Retinal pigment epithelial cell (primary cell): ENCODE data around the gene ATXN7L3B.

Experiments used
- DNase-seq: peaks from one replicate; pipeline ENCODE4 v3.0.0-alpha.2; 2010; ENCODE audit warnings: low read depth
- H3K4me3 ChIP-seq: 2 replicates; pipeline ENCODE4 v1.5.1; 2011; ENCODE audit warnings: mild to moderate bottlenecking, low read length, control low read depth, moderate library complexity
- TF ChIP-seq, protein P1 (sequence below): conservative IDR thresholded peaks from 2 replicates; pipeline ENCODE4 v1.5.1; 2011; ENCODE audit warnings: low read depth, low read length, control low read depth, inconsistent platforms

The ATXN7L3B gene

DNA sequence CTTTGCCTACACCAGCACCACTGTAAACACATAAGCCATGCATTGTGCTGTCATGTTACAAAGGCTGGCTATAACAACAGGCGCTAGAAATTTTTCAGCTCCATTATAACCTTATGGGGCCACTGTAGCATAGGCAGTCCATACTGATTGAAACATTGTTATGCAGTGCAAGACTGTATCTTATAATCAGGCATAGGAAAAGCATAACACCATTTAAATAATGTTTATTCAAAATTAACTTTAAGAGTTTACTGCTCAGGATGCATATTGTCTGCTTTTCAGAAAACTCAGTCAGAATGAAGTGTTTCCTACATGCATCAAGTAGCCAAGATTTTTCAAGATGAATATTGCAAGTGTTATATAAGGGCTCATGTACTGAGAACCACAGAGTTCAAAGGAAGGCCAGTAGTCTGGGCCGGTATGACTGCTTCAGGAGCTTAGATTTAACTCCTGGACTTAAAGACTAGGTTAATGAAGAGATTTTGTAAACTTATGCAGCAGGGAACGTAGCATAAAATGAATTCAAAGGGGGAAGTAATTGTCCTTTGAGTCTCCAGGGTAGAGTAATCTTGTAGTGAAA is 46.9 kb downstream of the ATXN7L3B start:
- TF ChIP-seq, protein P1, sequence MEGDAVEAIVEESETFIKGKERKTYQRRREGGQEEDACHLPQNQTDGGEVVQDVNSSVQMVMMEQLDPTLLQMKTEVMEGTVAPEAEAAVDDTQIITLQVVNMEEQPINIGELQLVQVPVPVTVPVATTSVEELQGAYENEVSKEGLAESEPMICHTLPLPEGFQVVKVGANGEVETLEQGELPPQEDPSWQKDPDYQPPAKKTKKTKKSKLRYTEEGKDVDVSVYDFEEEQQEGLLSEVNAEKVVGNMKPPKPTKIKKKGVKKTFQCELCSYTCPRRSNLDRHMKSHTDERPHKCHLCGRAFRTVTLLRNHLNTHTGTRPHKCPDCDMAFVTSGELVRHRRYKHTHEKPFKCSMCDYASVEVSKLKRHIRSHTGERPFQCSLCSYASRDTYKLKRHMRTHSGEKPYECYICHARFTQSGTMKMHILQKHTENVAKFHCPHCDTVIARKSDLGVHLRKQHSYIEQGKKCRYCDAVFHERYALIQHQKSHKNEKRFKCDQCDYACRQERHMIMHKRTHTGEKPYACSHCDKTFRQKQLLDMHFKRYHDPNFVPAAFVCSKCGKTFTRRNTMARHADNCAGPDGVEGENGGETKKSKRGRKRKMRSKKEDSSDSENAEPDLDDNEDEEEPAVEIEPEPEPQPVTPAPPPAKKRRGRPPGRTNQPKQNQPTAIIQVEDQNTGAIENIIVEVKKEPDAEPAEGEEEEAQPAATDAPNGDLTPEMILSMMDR = no peak
- peak; percentile 61 for DNase-seq
- no peak overlapping the region for H3K4me3 ChIP-seq

DNA sequence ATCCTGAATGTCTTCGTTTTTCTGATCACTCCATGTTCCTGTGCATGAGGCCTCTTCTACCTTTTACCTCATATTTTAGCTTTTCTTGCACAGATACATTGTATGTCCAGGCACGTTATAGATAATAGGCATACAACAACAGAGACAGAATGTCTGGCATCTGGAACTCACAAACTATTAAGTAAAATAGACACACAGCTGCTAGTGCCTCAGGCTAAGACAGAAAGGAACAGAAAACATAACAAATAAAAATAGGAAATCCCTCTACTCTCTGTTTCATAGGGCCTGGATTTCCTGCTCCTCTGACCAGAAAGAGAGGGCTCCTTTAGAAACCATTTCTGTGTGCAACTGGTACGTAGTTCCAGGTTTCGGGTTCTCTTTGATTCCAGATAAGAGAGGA is 48.6 kb downstream of the ATXN7L3B start:
- no peak for DNase-seq
- TF ChIP-seq, protein P1 = no peak
- H3K4me3 ChIP-seq = no peak overlapping the region
